Measurements from ENCODE around the gene THEMIS.
"Not testable (repeated sequence)": the region's sequence is repeated elsewhere in the genome, so short reads cannot be mapped to it uniquely, and the experiment has no call there.

Gene THEMIS

GRCh38 chr6:127914240-127914639 lies 13.4 kb upstream of the THEMIS start:
- DNase-seq (ENCODE audit: low spot score), result no peak

GRCh38 chr6:127912914-127913313 lies 12.1 kb upstream of the THEMIS start:
- no peak for DNase-seq (ENCODE audit: low spot score)

GRCh38 chr6:127907960-127908640 lies 7.2 kb upstream of the THEMIS start:
- DNase-seq (ENCODE audit: low spot score), result no peak

- no peak for DNase-seq (ENCODE audit: low spot score)
These were observed 3.3 kb upstream of the THEMIS start for GRCh38 chr6:127904160-127904559.

GRCh38 chr6:127902933-127903332 lies 2.1 kb upstream of the THEMIS start:
- DNase-seq (ENCODE audit: low spot score), result no peak

GRCh38 chr6:127897484-127897883 lies 3.4 kb downstream of the THEMIS start:
- no peak for DNase-seq (ENCODE audit: low spot score)

GRCh38 chr6:127894051-127894450 lies 6.8 kb downstream of the THEMIS start:
- no peak for DNase-seq (ENCODE audit: low spot score)

GRCh38 chr6:127893541-127893940 lies 7.3 kb downstream of the THEMIS start:
- no peak for DNase-seq (ENCODE audit: low spot score)

GRCh38 chr6:127891731-127892326 lies 9.0 kb downstream of the THEMIS start:
- DNase-seq (ENCODE audit: low spot score), result no peak

- no peak for DNase-seq (ENCODE audit: low spot score)
These were observed 14.3 kb downstream of the THEMIS start for GRCh38 chr6:127886603-127887002.

GRCh38 chr6:127884134-127884533 lies 16.7 kb downstream of the THEMIS start:
- DNase-seq (ENCODE audit: low spot score), result no peak

- not testable (repeated sequence) for DNase-seq (ENCODE audit: low spot score)
These were observed 18.9 kb downstream of the THEMIS start for GRCh38 chr6:127881949-127882348.

GRCh38 chr6:127880429-127880828 lies 20.4 kb downstream of the THEMIS start:
- no peak for DNase-seq (ENCODE audit: low spot score)

- peak; percentile 5 for DNase-seq (ENCODE audit: low spot score)
These were observed 21.2 kb downstream of the THEMIS start for GRCh38 chr6:127879685-127880084.

GRCh38 chr6:127878115-127878514 lies 22.7 kb downstream of the THEMIS start:
- DNase-seq (ENCODE audit: low spot score), result no peak

- DNase-seq (ENCODE audit: low spot score), result no peak
These were observed 23.6 kb downstream of the THEMIS start for GRCh38 chr6:127877231-127877630.

GRCh38 chr6:127869772-127870404 lies 31.0 kb downstream of the THEMIS start:
- no peak for DNase-seq (ENCODE audit: low spot score)

- no peak for DNase-seq (ENCODE audit: low spot score)
These were observed 31.7 kb downstream of the THEMIS start for GRCh38 chr6:127869183-127869582.

GRCh38 chr6:127868338-127868737 lies 32.5 kb downstream of the THEMIS start:
- no peak for DNase-seq (ENCODE audit: low spot score)

- DNase-seq (ENCODE audit: low spot score), result no peak
These were observed 34.1 kb downstream of the THEMIS start for GRCh38 chr6:127866766-127867165.

- DNase-seq (ENCODE audit: low spot score), result no peak
These were observed 35.8 kb downstream of the THEMIS start for GRCh38 chr6:127865108-127865507.

- no peak for DNase-seq (ENCODE audit: low spot score)
These were observed 36.2 kb downstream of the THEMIS start for GRCh38 chr6:127864701-127865100.

GRCh38 chr6:127860723-127861122 lies 40.1 kb downstream of the THEMIS start:
- DNase-seq (ENCODE audit: low spot score), result no peak

- DNase-seq (ENCODE audit: low spot score), result no peak
These were observed 40.9 kb downstream of the THEMIS start for GRCh38 chr6:127859956-127860355.

Measured in AG08396 (cell line).